Mammary epithelial cell (primary cell): ENCODE data around the gene ANK2.

ENCODE experiments used
- CTCF ChIP-seq, 2 donors: IDR thresholded peaks in 1 of 2; conservative IDR thresholded peaks in 1 of 2; 2 replicates each; pipeline ENCODE4 v1.5.1; 2011 to 2012; ENCODE audit warnings: inconsistent platforms in 2 of 2, low read length in 2 of 2, mild to moderate bottlenecking in 2 of 2, control low read depth in 1 of 2, low read depth in 1 of 2; ENCODE audit not compliant: insufficient read depth in 1 of 2; ENCODE audit errors: extremely low read depth in 1 of 2
- EZH2 ChIP-seq: IDR thresholded peaks from 2 replicates; pipeline ENCODE4 v1.6.1; 2012; ENCODE audit warnings: low read length, inconsistent platforms, borderline replicate concordance

- TF ChIP-seq CTCF (conservative IDR thresholded peaks at IDR 0.05 in 1 of 2, IDR thresholded peaks at IDR 0.05 in 1 of 2; ENCODE audit: extremely low read depth in 1 of 2, insufficient read depth in 1 of 2, low read depth in 1 of 2, low read length in 2 of 2) (no peak), EZH2 (no peak)
These were observed 107.8 kb downstream of the ANK2 start for GRCh38 chr4:113157086-113157857.
